Neural crest cell (in vitro differentiated cells): ENCODE results near the gene ZBTB38. TPM values are rescaled to one million over a fixed set of nuclear protein-coding genes. Genes with fewer than 3 reads are reported as not detected.

Experiments used
- DNase-seq: peaks from one replicate; pipeline ENCODE4 v3.0.0; 2021; ENCODE audit warnings: low read depth, mixed read lengths, low spot score
- H3K27ac Mint-ChIP-seq: one replicate; pipeline ENCODE4 v1.8.0; 2021; ENCODE audit warnings: mild to moderate bottlenecking, mixed read lengths; ENCODE audit not compliant: unreplicated experiment
- H3K27me3 Mint-ChIP-seq: 2 replicates; pipeline ENCODE4 v1.8.0; 2021; ENCODE audit warnings: low read depth, mild to moderate bottlenecking, mixed read lengths
- H3K36me3 Mint-ChIP-seq: 2 replicates; pipeline ENCODE4 v1.8.0; 2021; ENCODE audit warnings: low read depth, mild to moderate bottlenecking, mixed read lengths
- H3K4me1 Mint-ChIP-seq: 2 replicates; pipeline ENCODE4 v1.8.0; 2021; ENCODE audit warnings: mixed read lengths
- H3K4me3 Mint-ChIP-seq: one replicate; pipeline ENCODE4 v1.8.0; 2021; ENCODE audit warnings: mild to moderate bottlenecking, mixed read lengths
- H3K9me3 Mint-ChIP-seq: 2 replicates; pipeline ENCODE4 v1.8.0; 2021; ENCODE audit warnings: mixed read lengths
- CTCF ChIP-seq: fragments of 200-600 bp; sonication (generic); conservative IDR thresholded peaks from 2 replicates; pipeline ENCODE4 v1.5.0; 2021; ENCODE audit warnings: antibody characterized with exemption, mild to moderate bottlenecking
- total RNA-seq: library from RNA; stranded (reverse); gene quantifications from 2 replicates; pipeline ENCODE4 v1.2.1, GENCODE V29; 2021

ZBTB38 gene
- total RNA-seq, 1 donor from 2014 or later: 27.9 TPM

GRCh38 chr3:141326626-141327025, 41.7 kb upstream of the ZBTB38 start:
- Mint-ChIP-seq H3K27me3 (no peaks in the 10 kb centered on the region), H3K4me3 (no peak overlapping the region), H3K4me1 (peaks cover 26% of the 10 kb centered on the region), H3K27ac (peak overlapping the region; percentile 29), H3K36me3 (no peaks in the 10 kb centered on the region), H3K9me3 (peaks cover 8% of the 10 kb centered on the region)
- TF ChIP-seq CTCF: no peak
- DNase-seq: no peak

GRCh38 chr3:141328286-141329166, 39.8 kb upstream of the ZBTB38 start:
- Mint-ChIP-seq H3K4me1 (peaks cover 40% of the 10 kb centered on the region), H3K27ac (no peak overlapping the region), H3K27me3 (no peaks in the 10 kb centered on the region), H3K4me3 (no peak overlapping the region), H3K9me3 (peaks cover 11% of the 10 kb centered on the region), H3K36me3 (no peaks in the 10 kb centered on the region)
- no peak for DNase-seq
- TF ChIP-seq CTCF: no peak

GRCh38 chr3:141330235-141330634, 38.1 kb upstream of the ZBTB38 start:
- H3K4me3 Mint-ChIP-seq: no peak overlapping the region
- no peak overlapping the region for H3K27ac Mint-ChIP-seq
- no peak for TF ChIP-seq CTCF
- peaks cover 11% of the 10 kb centered on the region for H3K9me3 Mint-ChIP-seq
- H3K27me3 Mint-ChIP-seq: no peaks in the 10 kb centered on the region
- H3K36me3 Mint-ChIP-seq: no peaks in the 10 kb centered on the region
- DNase-seq: no peak
- H3K4me1 Mint-ChIP-seq: peaks cover 40% of the 10 kb centered on the region

- H3K27ac Mint-ChIP-seq: no peak overlapping the region
- no peak for DNase-seq
- peaks cover 45% of the 10 kb centered on the region for H3K4me1 Mint-ChIP-seq
- no peak for TF ChIP-seq CTCF
- H3K27me3 Mint-ChIP-seq: no peaks in the 10 kb centered on the region
- H3K4me3 Mint-ChIP-seq: no peak overlapping the region
- no peaks in the 10 kb centered on the region for H3K36me3 Mint-ChIP-seq
- peaks cover 11% of the 10 kb centered on the region for H3K9me3 Mint-ChIP-seq
These were observed 37.5 kb upstream of the ZBTB38 start for GRCh38 chr3:141330718-141331376.

GRCh38 chr3:141331377-141332318, 36.7 kb upstream of the ZBTB38 start:
- H3K4me3 Mint-ChIP-seq: peak overlapping the region; percentile 3
- peak overlapping the region; percentile 9 for H3K27ac Mint-ChIP-seq
- peaks cover 39% of the 10 kb centered on the region for H3K4me1 Mint-ChIP-seq

More at GRCh38 chr3:141331377-141332318, 36.7 kb upstream of the ZBTB38 start:
- no peaks in the 10 kb centered on the region for H3K27me3 Mint-ChIP-seq
- no peak for DNase-seq
- peaks cover 6% of the 10 kb centered on the region for H3K9me3 Mint-ChIP-seq
- no peaks in the 10 kb centered on the region for H3K36me3 Mint-ChIP-seq
- no peak for TF ChIP-seq CTCF
